MM.1S (cell line): Measurements from ENCODE around the gene MED20.

Experiments
- DNase-seq: peaks from one replicate; pipeline ENCODE4 v3.0.0-alpha.2; 2015
- H2AFZ ChIP-seq: fragments of 300-600 bp; sonication (generic); 2 replicates; pipeline ENCODE4 v1.6.0; 2016; ENCODE audit warnings: antibody characterized with exemption, low read length
- H3F3A ChIP-seq: fragments of 300-600 bp; sonication (generic); 2 replicates; pipeline ENCODE4 v1.6.1; 2016; ENCODE audit warnings: mild to moderate bottlenecking, antibody characterized with exemption, low read length, moderate library complexity, mixed read lengths; ENCODE audit not compliant: insufficient read depth
- H3K27ac ChIP-seq: fragments of 300-600 bp; sonication (generic); 2 replicates; pipeline ENCODE4 v1.5.1; 2016; ENCODE audit warnings: mild to moderate bottlenecking, low read length
- H3K27me3 ChIP-seq: fragments of 300-600 bp; sonication (generic); replicated peaks from 2 replicates; pipeline ENCODE4 v1.6.0; 2016; ENCODE audit warnings: low read length; ENCODE audit not compliant: insufficient read depth
- H3K36me3 ChIP-seq: fragments of 300-600 bp; sonication (generic); replicated peaks from 2 replicates; pipeline ENCODE4 v1.6.1; 2016; ENCODE audit warnings: mild to moderate bottlenecking, low read length, mixed read lengths; ENCODE audit not compliant: insufficient read depth
- H3K4me1 ChIP-seq: fragments of 300-600 bp; sonication (generic); 2 replicates; pipeline ENCODE4 v1.6.1; 2016; ENCODE audit warnings: low read length, mixed read lengths
- H3K4me2 ChIP-seq: fragments of 300-600 bp; sonication (generic); 2 replicates; pipeline ENCODE4 v1.6.0; 2016; ENCODE audit warnings: low read depth, low read length
- H3K4me3 ChIP-seq: fragments of 300-600 bp; sonication (generic); 2 replicates; pipeline ENCODE4 v1.5.1; 2016; ENCODE audit warnings: low read length, mixed read lengths
- H3K79me2 ChIP-seq: fragments of 300-600 bp; sonication (generic); 2 replicates; pipeline ENCODE4 v1.6.1; 2016; ENCODE audit warnings: mixed run types, low read length, mixed read lengths
- H3K9ac ChIP-seq: fragments of 300-600 bp; sonication (generic); 2 replicates; pipeline ENCODE4 v1.6.1; 2016; ENCODE audit warnings: low read length, mixed read lengths
- H3K9me2 ChIP-seq: fragments of 300-600 bp; sonication (generic); replicated peaks from 2 replicates; pipeline ENCODE4 v1.6.1; 2016; ENCODE audit warnings: mild to moderate bottlenecking, low read length, mixed read lengths; ENCODE audit not compliant: insufficient read depth
- H3K9me3 ChIP-seq: fragments of 300-600 bp; sonication (generic); replicated peaks from 2 replicates; pipeline ENCODE4 v1.6.1; 2016; ENCODE audit warnings: mild to moderate bottlenecking, low read length, mixed read lengths; ENCODE audit not compliant: insufficient read depth
- H4K20me1 ChIP-seq: fragments of 300-600 bp; sonication (generic); 2 replicates; pipeline ENCODE4 v1.6.1; 2016; ENCODE audit warnings: mild to moderate bottlenecking, low read length, moderate library complexity, mixed read lengths; ENCODE audit not compliant: insufficient read depth
- CTCF ChIP-seq: fragments of 300-600 bp; sonication (generic); IDR thresholded peaks from 2 replicates; pipeline ENCODE4 v1.5.1; 2016; ENCODE audit warnings: antibody characterized with exemption, low read length, mixed read lengths
- EZH2 ChIP-seq: fragments of 300-600 bp; sonication (generic); optimal IDR thresholded peaks from 2 replicates; pipeline ENCODE3; 2017; ENCODE audit warnings: low read depth, mild to moderate bottlenecking, antibody characterized with exemption, low read length, mixed read lengths
- EZH2phosphoT487 ChIP-seq: fragments of 300-600 bp; sonication (generic); IDR thresholded peaks from 2 replicates; pipeline ENCODE4 v1.6.1; 2018; ENCODE audit warnings: antibody characterized with exemption, low read length

MED20 gene

DNA sequence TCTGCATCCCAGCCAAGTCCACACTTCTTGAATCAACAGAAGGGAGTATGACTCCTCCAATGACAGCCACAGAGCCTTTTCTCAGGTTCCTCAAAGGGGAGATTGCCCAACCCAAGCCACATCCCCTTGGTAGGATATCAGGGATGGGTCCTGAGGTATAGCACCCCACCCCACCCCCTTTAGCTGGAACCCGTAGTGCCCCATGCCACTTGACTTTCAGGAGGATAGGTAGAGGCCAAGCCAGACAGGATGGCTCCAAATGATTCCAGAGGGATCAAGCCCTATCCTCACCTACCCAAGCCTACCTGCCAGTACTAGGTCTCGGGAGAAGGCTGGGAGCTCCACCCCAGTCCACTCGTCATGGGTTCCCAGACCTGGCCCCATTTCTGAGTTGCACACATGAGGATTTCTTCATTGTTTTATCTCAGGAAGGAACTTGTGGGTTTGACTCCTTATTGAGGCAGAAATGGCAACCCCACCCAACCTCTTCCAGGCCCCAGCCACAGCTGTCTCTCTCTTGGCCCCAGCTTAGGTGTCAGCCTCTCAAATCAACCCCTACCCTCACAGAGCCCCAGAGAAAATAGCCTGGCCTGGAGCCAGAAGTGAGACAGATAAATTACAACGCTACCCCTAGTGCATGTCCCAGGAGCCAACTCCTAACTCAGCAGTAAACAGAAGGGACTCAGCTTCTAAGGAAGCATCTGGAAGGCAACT lies 17.1 kb upstream of the MED20 start:
- H3K4me3 ChIP-seq: no peak overlapping the region
- DNase-seq: no peak
- peaks cover 24% of the 10 kb centered on the region for H3F3A ChIP-seq
- H3K79me2 ChIP-seq: peaks cover 55% of the 10 kb centered on the region
- H3K9me3 ChIP-seq: no peaks in the 10 kb centered on the region
- H3K9me2 ChIP-seq: no peaks in the 10 kb centered on the region
- H2AFZ ChIP-seq: no peak overlapping the region
- no peaks in the 10 kb centered on the region for H4K20me1 ChIP-seq
- H3K27me3 ChIP-seq: no peaks in the 10 kb centered on the region
- H3K36me3 ChIP-seq: 0 out of 2 replicates have a peak, but pooled peaks cover 10% of the 10 kb centered on the region
- H3K4me1 ChIP-seq: peaks cover 37% of the 10 kb centered on the region
- TF ChIP-seq EZH2: no peak
- TF ChIP-seq CTCF: no peak
- no peak for TF ChIP-seq EZH2phosphoT487
- H3K4me2 ChIP-seq: no peak overlapping the region
- no peak overlapping the region for H3K9ac ChIP-seq
- H3K27ac ChIP-seq: no peak overlapping the region

DNA sequence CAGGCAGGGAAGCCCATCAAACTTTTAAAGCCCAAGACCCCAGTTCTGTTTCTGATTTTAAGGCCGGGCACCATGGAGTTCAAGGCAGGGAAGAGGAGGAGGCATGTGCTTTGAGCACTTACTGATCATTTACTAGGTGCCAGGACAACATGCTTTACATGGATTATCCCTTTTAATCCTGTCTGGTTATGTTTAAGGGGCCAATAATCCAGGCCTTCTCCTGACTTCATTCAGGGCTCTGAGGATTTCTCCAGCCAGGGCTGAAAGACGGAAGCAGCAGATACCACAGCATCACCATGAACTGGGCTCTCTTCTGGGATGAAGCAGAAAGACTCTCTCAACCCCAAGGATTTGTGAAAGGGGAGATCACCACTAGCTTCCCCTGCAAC lies 16.5 kb upstream of the MED20 start:
- H4K20me1 ChIP-seq: no peaks in the 10 kb centered on the region
- H3K9me2 ChIP-seq: no peaks in the 10 kb centered on the region
- peaks cover 24% of the 10 kb centered on the region for H3F3A ChIP-seq
- H3K79me2 ChIP-seq: peaks cover 59% of the 10 kb centered on the region
- H3K27me3 ChIP-seq: no peaks in the 10 kb centered on the region
- no peak for TF ChIP-seq EZH2phosphoT487
- TF ChIP-seq CTCF: no peak
- TF ChIP-seq EZH2: no peak
- DNase-seq: no peak
- H3K9ac ChIP-seq: no peak overlapping the region
- H3K4me2 ChIP-seq: no peak overlapping the region
- no peaks in the 10 kb centered on the region for H3K9me3 ChIP-seq
- H3K4me3 ChIP-seq: no peak overlapping the region
- H2AFZ ChIP-seq: no peak overlapping the region
- H3K27ac ChIP-seq: no peak overlapping the region
- H3K4me1 ChIP-seq: peaks cover 36% of the 10 kb centered on the region
- 0 out of 2 replicates have a peak, but pooled peaks cover 14% of the 10 kb centered on the region for H3K36me3 ChIP-seq

- Histone ChIP-seq H3K36me3 (peaks cover 14% of the 10 kb centered on the region; the same call in 1 of the 2 replicates), H3K4me3 (no peak overlapping the region), H2AFZ (no peak overlapping the region), H3K9me2 (no peaks in the 10 kb centered on the region), H3K9me3 (no peaks in the 10 kb centered on the region), H4K20me1 (no peaks in the 10 kb centered on the region), H3K27me3 (no peaks in the 10 kb centered on the region), H3K4me1 (peaks cover 31% of the 10 kb centered on the region), H3K4me2 (peak overlapping the region; percentile 36; the same call in 1 of the 2 replicates), H3K27ac (peak overlapping the region; percentile 32; the same call in 1 of the 2 replicates), H3K9ac (no peak overlapping the region), H3K79me2 (peaks cover 57% of the 10 kb centered on the region), H3F3A (peaks cover 24% of the 10 kb centered on the region)
- TF ChIP-seq EZH2phosphoT487: no peak
- no peak for TF ChIP-seq EZH2
- peak; percentile 90 for TF ChIP-seq CTCF
- peak; percentile 85 for DNase-seq
Measured at GRCh38 chr6:41936073-41936837, 15.3 kb upstream of the MED20 start.
